GM21723 (cell line): ENCODE measurements around the gene PLAAT4.
A peak's percentile ranks its signal among the peaks of the same experiment; 100 is the strongest.
"Not testable (repeated sequence)": the region's sequence is repeated elsewhere in the genome, so short reads cannot be mapped to it uniquely, and the experiment has no call there.

Experiments used
- ATAC-seq: cut with Tn5 transposase; IDR thresholded peaks from one replicate; pipeline ENCODE4 v1.9.1; 2021; ENCODE audit warnings: mild to moderate bottlenecking, moderate library complexity; ENCODE audit not compliant: unreplicated experiment

The PLAAT4 gene

GRCh38 chr11:63537293-63538101 is 889 bp downstream of the PLAAT4 start:
- no peak for ATAC-seq

- ATAC-seq = not testable (repeated sequence)
Observed at GRCh38 chr11:63542506-63542905, 5.9 kb downstream of the PLAAT4 start.

- ATAC-seq = no peak
Observed at GRCh38 chr11:63543711-63544110, 7.1 kb downstream of the PLAAT4 start.

GRCh38 chr11:63547061-63547460 is 10.5 kb downstream of the PLAAT4 start:
- ATAC-seq = no peak

- no peak for ATAC-seq
Observed at GRCh38 chr11:63548178-63548577, 11.6 kb downstream of the PLAAT4 start.

DNA sequence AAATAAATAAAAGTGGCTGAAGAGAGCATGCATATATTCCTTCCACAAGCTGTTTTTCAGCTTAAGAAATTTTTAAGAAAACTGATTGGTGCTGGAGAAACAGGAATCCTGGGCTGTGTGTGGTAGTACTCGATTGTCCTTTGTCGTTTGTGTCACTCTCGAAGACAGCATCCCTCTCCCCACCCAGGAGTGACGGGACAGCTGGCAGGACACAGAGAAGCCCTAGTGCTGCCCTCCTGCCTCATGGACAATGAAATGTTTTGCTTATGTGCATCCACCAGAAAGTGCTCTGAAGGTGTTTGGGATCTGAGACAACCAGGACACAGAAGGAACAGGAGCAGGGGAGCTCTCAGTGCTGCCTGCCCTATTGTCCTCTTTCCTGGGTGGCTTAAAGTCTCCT is 12.8 kb downstream of the PLAAT4 start:
- no peak for ATAC-seq

- not testable (repeated sequence) for ATAC-seq
Observed at GRCh38 chr11:63550156-63550700, 13.6 kb downstream of the PLAAT4 start.

DNA sequence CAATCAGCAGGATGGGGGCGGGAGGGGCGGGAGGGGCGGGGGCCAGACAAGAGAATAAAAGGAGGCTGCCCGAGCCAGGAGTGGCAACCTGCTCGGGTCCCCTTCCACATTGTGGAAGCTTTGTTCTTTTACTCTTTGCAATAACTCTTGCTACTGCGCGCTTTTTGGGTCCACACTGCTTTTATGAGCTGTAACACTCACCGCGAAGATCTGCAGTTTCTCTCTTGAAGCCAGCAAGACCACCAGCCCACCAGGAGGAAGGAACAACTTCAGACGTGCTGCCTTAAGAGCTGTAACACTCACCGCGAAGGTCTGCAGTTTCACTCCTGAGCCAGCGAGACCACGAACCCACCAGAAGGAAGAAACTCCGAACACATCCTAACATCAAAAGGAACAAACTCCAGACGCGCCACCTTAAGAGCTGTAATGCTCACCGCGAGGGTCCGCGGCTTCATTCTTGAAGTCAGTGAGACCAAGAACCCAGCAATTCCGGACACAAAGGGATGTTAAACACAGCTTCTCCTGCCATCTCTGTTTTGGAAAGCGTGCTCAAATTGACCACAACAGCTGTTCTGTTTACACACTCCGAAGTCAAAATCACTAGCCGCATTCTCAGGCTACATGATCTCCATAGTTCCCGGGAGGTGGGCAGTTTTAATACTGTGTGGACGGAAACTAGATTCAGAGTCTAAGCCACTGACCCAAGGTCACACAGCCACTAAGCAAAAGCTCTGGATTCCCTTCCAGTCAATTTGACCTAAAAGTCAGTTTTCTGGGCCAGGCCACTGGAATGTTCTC is 14.7 kb downstream of the PLAAT4 start:
- no peak for ATAC-seq

DNA sequence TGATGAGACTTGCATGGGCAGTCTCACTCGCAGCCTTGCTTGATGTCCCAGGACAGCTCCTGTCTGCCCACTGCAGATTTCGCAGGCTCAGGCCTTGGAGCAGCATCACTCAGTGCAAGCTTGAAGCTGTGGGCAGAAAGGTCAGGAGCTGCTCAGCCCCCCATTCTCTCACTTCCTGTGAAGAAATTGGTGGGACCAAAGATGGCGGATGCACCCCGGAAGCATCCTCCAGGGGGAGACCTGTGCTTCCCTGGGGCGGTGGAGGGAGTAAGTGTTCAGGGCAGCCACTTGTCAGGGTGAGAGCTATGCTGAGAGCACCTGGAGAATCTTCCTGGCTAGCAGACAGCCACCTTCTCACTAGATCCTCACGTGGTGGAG is 15.3 kb downstream of the PLAAT4 start:
- ATAC-seq = no peak

- no peak for ATAC-seq
Observed at GRCh38 chr11:63552921-63553320, 16.3 kb downstream of the PLAAT4 start.

DNA sequence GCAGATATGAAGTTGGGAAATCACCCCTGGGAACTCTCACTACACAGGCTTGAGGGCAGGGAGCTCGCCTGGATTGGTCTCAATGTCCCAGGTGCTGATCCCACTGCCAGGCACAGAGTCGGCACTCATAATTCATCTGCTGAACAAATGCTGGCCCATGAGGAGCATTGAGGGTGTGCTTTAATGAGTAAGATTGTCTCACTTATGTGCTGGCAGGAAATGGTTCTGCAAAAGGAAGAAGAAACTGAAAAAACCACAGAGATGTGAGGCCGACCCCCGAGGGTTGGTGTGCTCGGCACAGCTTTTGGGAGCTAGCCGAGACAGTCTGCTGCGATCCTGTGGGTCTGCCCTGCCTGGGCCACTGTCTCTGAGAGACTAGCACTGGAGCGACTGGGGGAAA is 17.2 kb downstream of the PLAAT4 start:
- peak; percentile 81 for ATAC-seq

DNA sequence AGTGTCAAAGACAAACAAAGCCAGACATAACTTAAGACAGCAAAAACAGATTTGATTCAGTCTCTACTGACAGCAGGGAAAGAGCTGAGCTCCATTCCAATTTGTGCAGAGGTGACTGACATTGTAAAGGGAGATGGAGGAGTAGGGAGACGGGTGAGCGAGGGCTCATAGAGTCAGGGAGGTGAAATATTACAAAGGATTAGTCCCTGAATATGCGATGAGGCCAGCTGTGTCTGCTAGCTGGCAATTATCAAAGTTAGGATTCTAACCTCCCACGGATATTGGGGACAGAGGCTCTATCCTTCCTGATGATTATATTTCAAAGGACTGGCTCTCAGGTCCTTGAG is 18.2 kb downstream of the PLAAT4 start:
- ATAC-seq = no peak

- ATAC-seq = no peak
Observed at GRCh38 chr11:63556404-63557013, 19.9 kb downstream of the PLAAT4 start.

DNA sequence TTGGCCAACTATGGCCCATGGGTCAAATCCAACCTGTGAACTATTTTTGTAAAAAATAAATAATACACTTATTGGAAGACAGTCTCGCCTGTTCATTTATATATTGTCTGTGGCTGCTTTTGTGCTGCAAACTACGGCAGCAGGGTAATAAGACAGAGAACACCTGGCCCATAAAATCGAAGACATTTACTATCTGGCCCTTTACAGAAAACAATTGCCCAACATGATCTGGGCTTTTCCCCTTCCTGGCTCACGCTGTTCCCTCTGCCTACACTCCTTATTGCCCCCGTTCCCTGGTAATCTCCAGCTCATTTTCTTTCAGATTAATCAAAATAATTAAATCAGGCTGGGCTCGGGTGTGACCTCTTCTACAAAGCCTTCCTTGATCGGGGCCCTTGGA is 21.0 kb downstream of the PLAAT4 start:
- ATAC-seq = no peak

- no peak for ATAC-seq
Observed at GRCh38 chr11:63558459-63559157, 22.0 kb downstream of the PLAAT4 start.

GRCh38 chr11:63560506-63561180 is 24.0 kb downstream of the PLAAT4 start:
- no peak for ATAC-seq

DNA sequence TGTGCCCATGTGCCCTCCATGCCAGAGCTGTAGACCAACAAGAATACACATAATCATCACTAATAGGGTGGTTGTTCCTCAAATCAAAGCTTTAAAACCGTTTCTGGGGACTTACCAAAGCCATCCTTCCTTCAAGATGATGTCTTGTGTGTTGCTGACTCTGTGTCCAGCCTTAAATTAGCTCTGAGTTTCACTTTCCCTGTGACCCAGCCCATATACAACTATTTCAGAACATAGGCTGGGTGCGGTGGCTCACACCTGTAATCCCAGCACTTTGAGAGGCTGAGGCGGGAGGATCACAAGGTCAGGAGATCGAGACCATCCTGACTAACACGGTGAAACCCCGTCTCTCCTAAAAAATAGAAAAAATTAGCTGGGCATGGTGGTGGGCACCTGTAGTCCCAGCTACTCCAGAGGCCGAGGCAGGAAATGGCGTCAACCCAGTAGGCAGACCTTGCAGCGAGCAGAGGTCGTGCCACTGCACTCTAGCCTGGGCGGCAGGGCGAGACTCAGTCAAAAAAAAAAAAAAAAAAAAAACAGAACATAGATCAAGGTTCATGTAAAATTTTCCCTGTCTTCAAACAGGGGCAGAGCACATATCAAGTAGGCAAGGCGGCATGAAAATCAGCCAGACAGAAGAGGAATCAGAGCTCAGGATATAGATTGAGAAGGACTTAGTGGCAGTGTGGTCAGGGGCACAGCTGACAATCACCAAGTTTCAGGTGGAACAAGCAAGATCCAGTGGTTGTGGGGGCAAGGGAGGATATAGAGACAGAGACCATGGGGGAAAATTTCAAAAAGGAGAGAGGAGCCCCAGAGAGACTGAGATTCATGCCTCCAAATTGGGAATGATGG is 26.8 kb downstream of the PLAAT4 start, which contains the start of gene PLAAT2:
PLAAT2 (minus strand) TSS at position 179 of the 855 bp plus-strand sequence; CDS start at position 124, 55 bp downstream.
- no peak for ATAC-seq

GRCh38 chr11:63564056-63564774 is 27.6 kb downstream of the PLAAT4 start:
- peak; percentile 69 for ATAC-seq
